GM20000 (cell line): Measurements from ENCODE around the gene CDK4.

Experiments
- DNase-seq: peaks from one replicate; pipeline ENCODE4 v3.0.0; 2012; ENCODE audit warnings: low spot score
- TF ChIP-seq, protein P1 (sequence below): IDR thresholded peaks from 2 replicates; pipeline ENCODE4 v1.5.1; 2012; ENCODE audit warnings: mild to moderate bottlenecking, control low read depth; ENCODE audit errors: extremely low read depth, missing control alignments

Gene CDK4

DNA sequence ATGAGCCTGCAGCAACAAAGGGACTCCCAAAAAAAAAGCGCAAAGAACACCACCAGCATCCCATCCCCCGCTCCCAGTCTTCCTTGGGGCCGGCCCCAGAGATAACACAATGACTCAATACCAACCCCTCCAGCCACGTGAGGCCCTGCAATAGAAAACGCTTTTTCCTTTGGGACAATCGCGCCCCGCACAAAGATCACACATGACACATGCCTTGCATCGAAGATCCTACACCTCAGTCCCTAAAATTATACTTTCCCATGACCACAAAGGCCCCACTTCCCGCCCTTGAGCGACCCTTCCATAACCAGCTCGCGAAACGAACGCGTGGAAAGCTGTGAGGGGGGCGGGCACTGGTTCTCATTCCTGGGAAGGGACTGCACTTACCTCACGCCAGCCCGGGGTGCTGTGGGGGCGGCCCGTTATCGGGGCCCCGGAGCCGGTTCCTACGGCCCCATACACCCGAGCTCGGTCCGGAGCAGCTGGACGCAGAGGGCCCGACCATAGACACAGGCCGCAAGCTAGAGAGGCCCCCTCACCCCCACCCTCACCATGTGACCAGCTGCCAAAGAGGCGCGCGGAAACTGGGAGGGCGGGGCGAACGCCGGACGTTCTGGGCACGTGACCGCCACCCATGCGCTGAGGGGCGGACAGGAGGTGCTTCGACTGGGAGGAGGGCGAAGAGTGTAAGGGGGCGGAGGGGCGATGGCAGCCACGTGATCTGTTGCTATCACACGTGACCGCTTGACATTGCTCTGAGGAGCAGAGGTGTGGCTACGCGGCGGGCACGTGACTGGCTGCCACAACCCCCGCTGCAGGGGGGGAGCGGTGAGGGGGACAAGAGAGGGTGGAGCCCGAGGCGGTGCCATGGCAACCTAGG, at the start of gene CDK4:
TSS of gene CDK4 (minus strand) at position 523 of the 880 bp plus-strand sequence. CDS start 593 bp downstream, outside the sequence.
- TF ChIP-seq, protein P1, sequence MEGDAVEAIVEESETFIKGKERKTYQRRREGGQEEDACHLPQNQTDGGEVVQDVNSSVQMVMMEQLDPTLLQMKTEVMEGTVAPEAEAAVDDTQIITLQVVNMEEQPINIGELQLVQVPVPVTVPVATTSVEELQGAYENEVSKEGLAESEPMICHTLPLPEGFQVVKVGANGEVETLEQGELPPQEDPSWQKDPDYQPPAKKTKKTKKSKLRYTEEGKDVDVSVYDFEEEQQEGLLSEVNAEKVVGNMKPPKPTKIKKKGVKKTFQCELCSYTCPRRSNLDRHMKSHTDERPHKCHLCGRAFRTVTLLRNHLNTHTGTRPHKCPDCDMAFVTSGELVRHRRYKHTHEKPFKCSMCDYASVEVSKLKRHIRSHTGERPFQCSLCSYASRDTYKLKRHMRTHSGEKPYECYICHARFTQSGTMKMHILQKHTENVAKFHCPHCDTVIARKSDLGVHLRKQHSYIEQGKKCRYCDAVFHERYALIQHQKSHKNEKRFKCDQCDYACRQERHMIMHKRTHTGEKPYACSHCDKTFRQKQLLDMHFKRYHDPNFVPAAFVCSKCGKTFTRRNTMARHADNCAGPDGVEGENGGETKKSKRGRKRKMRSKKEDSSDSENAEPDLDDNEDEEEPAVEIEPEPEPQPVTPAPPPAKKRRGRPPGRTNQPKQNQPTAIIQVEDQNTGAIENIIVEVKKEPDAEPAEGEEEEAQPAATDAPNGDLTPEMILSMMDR = no peak
- DNase-seq = peak; percentile 96

DNA sequence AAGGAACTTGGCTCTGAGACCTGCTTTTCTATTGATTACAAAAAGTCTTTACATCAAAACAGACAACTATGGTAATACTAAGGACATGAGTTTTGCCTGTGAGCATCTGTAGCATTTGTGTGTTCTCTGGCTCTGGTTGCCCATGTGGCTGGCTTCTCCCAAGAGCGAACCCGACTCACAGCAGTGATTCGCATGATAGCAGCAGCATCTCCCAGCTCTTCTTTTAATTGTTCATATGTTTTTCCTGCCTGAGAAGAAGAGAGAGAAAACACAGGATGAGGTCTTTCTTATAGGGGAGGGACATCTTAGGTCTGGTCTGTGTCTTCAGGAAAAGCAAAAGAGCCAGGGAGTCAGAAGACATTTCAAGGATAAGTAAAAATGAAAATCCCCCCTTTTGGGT, 48.9 kb upstream of the CDK4 start:
- DNase-seq = no peak
- TF ChIP-seq, protein P1 = no peak

DNA sequence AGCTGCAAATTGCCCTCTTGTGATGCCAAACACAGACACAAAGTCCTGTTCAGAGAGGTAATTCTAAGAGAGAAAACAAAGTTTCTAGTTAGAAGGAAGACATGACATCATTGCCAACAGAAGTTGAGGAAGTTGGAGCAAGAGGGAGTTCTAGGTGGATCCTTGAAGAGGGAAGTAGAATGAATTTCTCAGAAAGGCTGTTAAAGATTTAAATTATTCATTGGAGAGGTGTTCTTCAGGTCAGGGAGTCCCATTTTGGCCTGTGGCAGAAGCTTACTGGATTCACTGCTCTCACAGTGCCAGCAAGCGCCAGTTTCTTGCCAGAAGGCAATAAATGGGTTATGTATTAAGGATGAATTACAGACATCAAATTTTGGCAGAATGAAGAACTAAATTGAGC, 45.8 kb upstream of the CDK4 start:
- TF ChIP-seq, protein P1 = no peak
- DNase-seq = no peak

DNA sequence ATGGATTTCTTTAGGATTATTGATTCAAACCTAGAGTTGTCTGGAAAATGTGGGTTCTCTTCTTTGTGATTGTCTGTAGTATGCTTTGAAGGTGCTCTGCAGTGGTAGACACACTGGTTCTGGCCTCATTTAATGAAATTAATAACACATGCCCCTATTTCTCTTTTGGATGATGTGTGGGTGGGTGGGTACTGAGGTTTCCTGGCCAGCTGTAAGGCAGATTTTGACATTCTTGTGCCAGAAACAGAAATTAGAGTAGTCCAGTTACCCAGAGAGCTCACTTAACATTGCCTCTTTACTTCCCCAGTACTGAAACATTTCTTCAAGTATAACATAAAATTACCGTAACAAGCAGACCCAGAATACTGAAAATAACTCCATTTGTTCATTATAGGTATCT, 44.9 kb upstream of the CDK4 start:
- TF ChIP-seq, protein P1 = no peak
- DNase-seq = no peak

DNA sequence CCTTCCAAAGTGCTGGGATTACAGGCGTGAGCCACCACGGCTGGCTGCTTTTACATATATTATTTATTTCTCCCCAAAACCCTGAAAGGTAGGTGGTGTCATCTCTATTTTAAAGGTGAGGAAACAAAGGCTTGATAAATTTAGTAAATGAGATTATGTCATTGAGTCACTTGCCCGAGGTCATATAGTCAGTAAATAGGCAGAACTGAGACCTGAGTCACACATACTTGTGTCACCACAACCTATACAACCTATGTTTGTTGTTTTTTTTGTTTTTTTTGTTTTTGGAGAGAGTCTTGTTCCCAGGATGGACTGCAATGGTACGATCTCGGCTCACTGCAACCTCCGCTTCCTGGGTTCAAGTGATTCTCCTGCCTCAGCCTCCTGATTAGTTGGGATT, 43.2 kb upstream of the CDK4 start:
- TF ChIP-seq, protein P1 = no peak
- no peak for DNase-seq

DNA sequence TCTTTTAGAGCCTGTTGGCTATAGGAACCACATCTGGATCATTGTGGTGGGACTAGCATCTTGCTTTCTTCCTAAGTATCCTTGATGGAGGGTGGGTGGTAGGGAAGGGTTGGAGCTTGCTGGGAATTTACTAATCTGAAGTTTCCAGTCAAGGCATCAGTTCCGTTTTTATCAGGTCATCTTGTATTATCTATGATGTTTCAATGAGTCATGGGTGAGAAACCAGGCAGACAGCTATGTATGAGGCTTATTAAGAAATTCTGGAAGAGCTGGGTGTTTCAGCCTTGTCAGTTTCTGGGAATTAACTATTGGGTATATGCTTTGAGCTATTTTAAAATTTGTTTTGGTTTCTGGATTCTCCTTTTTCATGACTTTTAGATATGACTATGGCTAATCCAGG, 41.8 kb upstream of the CDK4 start:
- DNase-seq = no peak
- TF ChIP-seq, protein P1 = no peak

DNA sequence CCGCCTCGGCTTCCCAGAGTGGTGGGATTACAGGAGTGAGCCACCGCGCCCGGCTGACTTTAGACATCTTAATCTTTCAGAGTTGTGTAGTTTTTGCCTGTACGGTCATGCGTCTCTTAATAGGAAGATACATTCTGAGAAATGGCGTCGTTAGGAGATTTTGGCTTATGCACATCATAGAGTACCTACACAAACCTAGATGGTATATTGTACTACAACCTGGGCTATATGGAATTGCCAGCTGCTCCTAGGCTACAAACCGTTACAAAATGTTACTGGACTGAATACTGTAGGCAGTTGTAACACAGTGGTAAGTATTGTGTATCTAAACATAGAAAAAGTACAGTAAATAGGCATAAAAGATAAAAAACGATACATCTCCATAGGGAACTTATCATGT, 31.8 kb upstream of the CDK4 start:
- DNase-seq = no peak
- TF ChIP-seq, protein P1 = no peak
